NT2/D1 (cell line): ENCODE results near the gene RETSAT.

Experiments used
- YY1 ChIP-seq: IDR thresholded peaks from 2 replicates; pipeline ENCODE4 v1.6.1; 2011; ENCODE audit not compliant: insufficient read length, insufficient read depth
- ZNF274 ChIP-seq: IDR thresholded peaks from 2 replicates; pipeline ENCODE4 v1.6.1; 2011; ENCODE audit warnings: mild to moderate bottlenecking, low read depth, low read length

DNA sequence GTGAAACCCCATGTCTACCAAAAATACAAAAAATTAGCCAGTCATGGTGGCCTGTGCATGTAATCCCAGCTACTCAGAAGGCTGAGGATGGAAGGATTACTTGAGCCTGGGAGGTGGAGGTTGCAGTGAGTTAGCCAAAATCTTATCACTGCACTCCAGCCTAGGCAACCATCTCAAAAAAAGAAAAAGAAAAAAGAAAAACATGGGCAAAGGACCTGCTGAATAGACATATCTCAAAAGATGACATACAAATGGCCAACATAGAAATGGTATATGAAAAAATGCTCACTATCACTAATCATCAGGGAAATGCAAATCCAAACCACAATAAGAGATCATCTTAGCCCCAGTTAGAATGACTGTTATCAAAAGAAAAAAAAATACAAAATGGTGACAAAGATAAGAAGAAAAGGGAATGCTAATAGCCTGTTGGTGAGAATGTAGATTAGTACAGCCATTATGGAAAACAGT is 25.1 kb downstream of the RETSAT start:
- TF ChIP-seq ZNF274 (no peak), YY1 (no peak)
